SK-N-SH (cell line): ENCODE results near the gene CCDC122. TPM values are rescaled to one million over a fixed set of nuclear protein-coding genes. Genes with fewer than 3 reads are reported as not detected.

Experiments
- CTCF ChIA-PET: fragments of 300-600, 350-600 bp; formaldehyde crosslinking; extraction: SDS; loops from one replicate; lab custom pipeline; 2021; lab: Yijun Ruan, JAX
- POLR2A ChIA-PET: fragments of 350-600 bp; sonication (Branson Sonifier 250); formaldehyde crosslinking; extraction: SDS; loops from one replicate; lab custom pipeline; 2020; ENCODE audit warnings: antibody characterized with exemption, inconsistent platforms; lab: Yijun Ruan, JAX
- DNase-seq: peaks from one replicate; pipeline ENCODE4 v3.0.0; 2012
- H2AFZ ChIP-seq: fragments of 200-600 bp; sonication (generic); 2 replicates; pipeline ENCODE4 v1.8.1; 2016; ENCODE audit warnings: antibody characterized with exemption, mild to moderate bottlenecking, low read depth
- H3F3A ChIP-seq: fragments of 200-600 bp; sonication (generic); replicated peaks from 2 replicates; pipeline ENCODE3; 2016; ENCODE audit warnings: antibody characterized with exemption, mild to moderate bottlenecking; ENCODE audit not compliant: insufficient read depth
- H3K27ac ChIP-seq, 2 experiments: fragments of 200-500 bp in 1 of 2; fragments of 200-600 bp in 1 of 2; sonication (Bioruptor generic) in 1 of 2; sonication (generic), shearing (Covaris generic) in 1 of 2; 2 replicates each; pipeline versions ENCODE4 v1.5.1 to v1.6.1; 2014 to 2016; ENCODE audit warnings: low read depth in 2 of 2, inconsistent platforms in 1 of 2, low read length in 1 of 2, mild to moderate bottlenecking in 1 of 2, mixed read lengths in 1 of 2
- H3K27me3 ChIP-seq: fragments of 200-600 bp; sonication (generic), shearing (Covaris generic); 2 replicates; pipeline ENCODE4 v1.6.1; 2016; ENCODE audit warnings: mixed run types; ENCODE audit not compliant: insufficient read depth
- H3K36me3 ChIP-seq, 2 experiments: fragments of 200-500 bp in 1 of 2; fragments of 200-600 bp in 1 of 2; sonication (Bioruptor generic) in 1 of 2; sonication (generic) in 1 of 2; replicated peaks in 1 of 2; 2 replicates each; pipeline versions ENCODE3 to v1.5.1; 2014 to 2016; ENCODE audit warnings: low read length in 1 of 2, mild to moderate bottlenecking in 1 of 2; ENCODE audit not compliant: insufficient read depth in 2 of 2, control insufficient read depth in 1 of 2
- H3K4me1 ChIP-seq, 2 experiments: fragments of 200-500 bp in 1 of 2; fragments of 200-600 bp in 1 of 2; sonication (Bioruptor generic) in 1 of 2; sonication (generic), shearing (Covaris generic) in 1 of 2; 2 replicates each; pipeline versions ENCODE4 v1.5.1 to v1.6.1; 2014 to 2016; ENCODE audit warnings: low read depth in 1 of 2, low read length in 1 of 2, mixed run types in 1 of 2; ENCODE audit not compliant: insufficient read depth in 2 of 2, control insufficient read depth in 1 of 2
- H3K4me2 ChIP-seq: fragments of 200-600 bp; sonication (generic), shearing (Covaris generic); 2 replicates; pipeline ENCODE4 v1.6.1; 2017; ENCODE audit warnings: mixed run types
- H3K4me3 ChIP-seq, 2 experiments: fragments of 200-500 bp in 1 of 2; fragments of 200-600 bp in 1 of 2; sonication (Bioruptor generic) in 1 of 2; sonication (generic), shearing (Covaris generic) in 1 of 2; 2 replicates each; pipeline versions ENCODE4 v1.5.1 to v1.8.1; 2014 to 2016; ENCODE audit warnings: low read depth in 2 of 2, inconsistent platforms in 1 of 2, low read length in 1 of 2, mild to moderate bottlenecking in 1 of 2, mixed read lengths in 1 of 2, moderate library complexity in 1 of 2
- H3K79me2 ChIP-seq: fragments of 200-600 bp; sonication (generic); 2 replicates; pipeline ENCODE4 v1.8.1; 2017; ENCODE audit warnings: mild to moderate bottlenecking; ENCODE audit not compliant: insufficient read depth
- H3K9ac ChIP-seq: fragments of 200-600 bp; sonication (generic); 2 replicates; pipeline ENCODE4 v1.6.1; 2017; ENCODE audit warnings: mixed run types
- H3K9me2 ChIP-seq: fragments of 200-600 bp; sonication (generic); 2 replicates; pipeline ENCODE4 v1.6.1; 2017; ENCODE audit warnings: mixed run types
- H3K9me3 ChIP-seq: fragments of 200-600 bp; sonication (generic); 2 replicates; pipeline ENCODE4 v1.6.1; 2017; ENCODE audit warnings: mixed run types, mild to moderate bottlenecking, moderate library complexity
- H4K20me1 ChIP-seq: fragments of 200-600 bp; sonication (generic); 2 replicates; pipeline ENCODE4 v1.6.1; 2017; ENCODE audit warnings: mild to moderate bottlenecking, mixed run types; ENCODE audit not compliant: insufficient read depth
- CHD2 ChIP-seq: fragments of 150-350 bp; IDR thresholded peaks from 2 replicates; pipeline ENCODE4 v1.6.1; 2018; ENCODE audit warnings: low read length; ENCODE audit not compliant: partially characterized antibody
- CTCF ChIP-seq: fragments of 200-600 bp; sonication (generic); IDR thresholded peaks from 2 replicates; pipeline ENCODE4 v1.6.1; 2017; ENCODE audit warnings: antibody characterized with exemption, mild to moderate bottlenecking, moderate library complexity
- ELF1 ChIP-seq: IDR thresholded peaks from 2 replicates; pipeline ENCODE4 v1.4.0; 2012
- EP300 ChIP-seq, 2 experiments: IDR thresholded peaks; 2 replicates each; pipeline versions ENCODE4 v1.4.0 to v1.6.1; 2012; ENCODE audit warnings: borderline replicate concordance in 1 of 2, low read depth in 1 of 2, low read length in 1 of 2
- EZH2phosphoT487 ChIP-seq: fragments of 200-600 bp; sonication (generic); IDR thresholded peaks from 2 replicates; pipeline ENCODE4 v1.6.1; 2017; ENCODE audit warnings: low read depth, mixed run types, mild to moderate bottlenecking, antibody characterized with exemption, moderate library complexity, borderline replicate concordance
- FOSL2 ChIP-seq: IDR thresholded peaks from 2 replicates; pipeline ENCODE4 v1.4.0; 2012; ENCODE audit warnings: low read depth, mild to moderate bottlenecking, moderate library complexity, borderline replicate concordance
- FOXM1 ChIP-seq: IDR thresholded peaks from 2 replicates; pipeline ENCODE4 v1.4.0; 2012; ENCODE audit warnings: low read depth, mild to moderate bottlenecking
- IRF3 ChIP-seq: fragments of 150-350 bp; IDR thresholded peaks from 2 replicates; pipeline ENCODE4 v1.6.1; 2016; ENCODE audit warnings: mild to moderate bottlenecking, low read depth, low read length
- JUND ChIP-seq: IDR thresholded peaks from 2 replicates; pipeline ENCODE4 v1.4.0; 2012
- MEF2A ChIP-seq: IDR thresholded peaks from 2 replicates; pipeline ENCODE4 v1.4.0; 2012; ENCODE audit warnings: low read depth, borderline replicate concordance
- MXI1 ChIP-seq: IDR thresholded peaks from 2 replicates; pipeline ENCODE4 v1.6.1; 2012; ENCODE audit warnings: mild to moderate bottlenecking, low read depth, low read length, improper control_type of control experiment
- NRF1 ChIP-seq: IDR thresholded peaks from 2 replicates; pipeline ENCODE4 v1.6.1; 2012; ENCODE audit warnings: low read depth, mild to moderate bottlenecking, low read length
- PBX3 ChIP-seq: IDR thresholded peaks from 2 replicates; pipeline ENCODE4; 2012
- RAD21 ChIP-seq: IDR thresholded peaks from 2 replicates; pipeline ENCODE4 v1.6.1; 2012; ENCODE audit warnings: mild to moderate bottlenecking, low read length
- RXRA ChIP-seq: IDR thresholded peaks from 2 replicates; pipeline ENCODE4 v1.4.0; 2012; ENCODE audit warnings: low read depth, mild to moderate bottlenecking, borderline replicate concordance
- SIN3A ChIP-seq: IDR thresholded peaks from 2 replicates; pipeline ENCODE4 v1.6.1; 2012; ENCODE audit warnings: low read depth, mild to moderate bottlenecking, low read length, moderate library complexity, borderline replicate concordance
- SMC3 ChIP-seq: IDR thresholded peaks from 2 replicates; pipeline ENCODE4 v1.6.1; 2012; ENCODE audit warnings: low read depth, low read length, improper control_type of control experiment
- TAF1 ChIP-seq: IDR thresholded peaks from 2 replicates; pipeline ENCODE4 v1.6.1; 2012; ENCODE audit warnings: low read depth, mild to moderate bottlenecking, low read length, moderate library complexity, borderline replicate concordance
- YY1 ChIP-seq: IDR thresholded peaks from 2 replicates; pipeline ENCODE4 v1.4.0; 2012; ENCODE audit warnings: low read depth, mild to moderate bottlenecking
- ZBTB33 ChIP-seq: IDR thresholded peaks from 2 replicates; pipeline ENCODE4 v1.4.0; 2012; ENCODE audit warnings: low read depth, borderline replicate concordance
- WGBS: methylation state at CpG from one replicate; pipeline ENCODE4 v1.1.6; 2017; ENCODE audit warnings: low lambda C conversion rate; 5-methylcytosine and 5-hydroxymethylcytosine counted together
- polyA plus RNA-seq, 3 experiments: library from polyadenylated mRNA; depleted of rRNA; stranded (reverse); fragments of >200 nt; gene quantifications; 2 replicates each; pipeline ENCODE4 v1.2.3, GENCODE V29; 2012

The CCDC122 gene
- polyA plus RNA-seq, 1 of the 3 experiments (the other 2 are of a cell fraction): 1.4 TPM

- H3K27me3 ChIP-seq: no peaks in the 10 kb centered on the region
- no peaks in the 10 kb centered on the region for H4K20me1 ChIP-seq
- H3K9ac ChIP-seq: no peak overlapping the region
- TF ChIP-seq FOSL2 (no peak), RAD21 (no peak), ZBTB33 (no peak), FOXM1 (no peak), MXI1 (no peak), ELF1 (no peak), IRF3 (no peak), PBX3 (no peak), CHD2 (no peak), RXRA (no peak), MEF2A (no peak), JUND (no peak), EZH2phosphoT487 (no peak), TAF1 (no peak), SMC3 (no peak), YY1 (no peak), CTCF (no peak), EP300 (IDR thresholded peaks at IDR 0.05; ENCODE audit: borderline replicate concordance in 1 of 2, low read depth in 1 of 2, low read length in 1 of 2) (no peak), NRF1 (no peak), SIN3A (no peak)
- TF ChIP-seq, all 33 proteins: peak for 0
- Histone ChIP-seq H3K9me3 (no peaks in the 10 kb centered on the region), H3K4me3 (no peak overlapping the region), H3K4me1 (no peaks in the 10 kb centered on the region), H3K9me2 (no peaks in the 10 kb centered on the region), H3F3A (no peaks in the 10 kb centered on the region), H3K79me2 (no peaks in the 10 kb centered on the region), H3K4me2 (no peak overlapping the region), H3K36me3 (no peaks in the 10 kb centered on the region), H3K27ac (no peak overlapping the region), H2AFZ (no peak overlapping the region)
- 82% methylated on average over 5 of the region's 5 CpGs for WGBS
- CTCF ChIA-PET: interaction anchor here (0.8 to 2.7 kb wide), 3 partner anchors 17 to 27 kb away, joined by 4 to 10 read pairs (median 6); no protein-coding TSS in a partner anchor
- POLR2A ChIA-PET: no interaction called here
- DNase-seq: no peak
These were observed 45.2 kb upstream of the CCDC122 start for GRCh38 chr13:43924549-43925245.
